Kidney (tissue), 14 donors: ENCODE measurements around the gene GRAMD1A. TPM values are rescaled to one million over a fixed set of nuclear protein-coding genes. Genes with fewer than 3 reads are reported as not detected.
"Not testable (repeated sequence)": the region's sequence is repeated elsewhere in the genome, so short reads cannot be mapped to it uniquely, and the experiment has no call there.

Experiments used
- DNase-seq, 5 donors: peaks; one replicate each; pipeline ENCODE4 v3.0.0-alpha.2; 2013 to 2020
- FAIRE-seq: peaks from 2 replicates; lab custom pipeline; 2012; peaks lifted over from hg19 to GRCh38; lab: Jason Lieb, UNC
- H3K27ac ChIP-seq, 2 donors: one replicate each; pipeline ENCODE4 v1.7.0; 2013; ENCODE audit warnings: low read depth in 2 of 2, low read length in 2 of 2, inconsistent platforms in 1 of 2
- H3K27me3 ChIP-seq: one replicate; pipeline ENCODE4 v1.7.1; 2013; ENCODE audit warnings: low read length, inconsistent platforms; ENCODE audit not compliant: control insufficient read depth, insufficient read depth
- H3K36me3 ChIP-seq, 3 donors: one replicate each; pipeline versions ENCODE4 v1.7.0 to v1.7.1; 2013; ENCODE audit warnings: low read length in 3 of 3, control low read depth in 1 of 3, inconsistent platforms in 1 of 3; ENCODE audit not compliant: insufficient read depth in 3 of 3, control insufficient read depth in 2 of 3
- H3K4me1 ChIP-seq, 3 donors: one replicate each; pipeline versions ENCODE4 v1.7.0 to v1.7.1; 2013; ENCODE audit warnings: low read length in 3 of 3, inconsistent platforms in 1 of 3, low read depth in 1 of 3; ENCODE audit not compliant: control insufficient read depth in 2 of 3, insufficient read depth in 2 of 3
- H3K4me3 ChIP-seq, 3 donors: one replicate each; pipeline versions ENCODE4 v1.7.0 to v1.8.1; 2013; ENCODE audit warnings: low read length in 3 of 3, control low read depth in 1 of 3, inconsistent platforms in 1 of 3
- H3K9ac ChIP-seq, 3 donors: one replicate each; pipeline versions ENCODE4 v1.7.0 to v1.7.1; 2013; ENCODE audit warnings: low read length in 3 of 3, control low read depth in 1 of 3, inconsistent platforms in 1 of 3
- H3K9me3 ChIP-seq, 3 donors: one replicate each; pipeline versions ENCODE4 v1.7.0 to v1.7.1; 2013; ENCODE audit warnings: low read length in 3 of 3, control low read depth in 1 of 3, inconsistent platforms in 1 of 3; ENCODE audit not compliant: control insufficient read depth in 2 of 3, insufficient read depth in 1 of 3
- intact Hi-C: fragments of 100-400 bp; cut with DNase I; formaldehyde crosslinking; loops from one replicate; pipeline ENCODE4 v1.11.1; 2022
- polyA plus RNA-seq: library from polyadenylated mRNA; stranded (reverse); fragments of 350-450 nt; fragmentation: Illumina TruSeq; extraction: RNeasy Lipid Tissue Mini Kit (QIAGEN cat#74804); gene quantifications from one replicate; pipeline ENCODE4 v1.2.3, GENCODE V29; 2014; ENCODE audit warnings: low read depth, low replicate concordance; ENCODE audit not compliant: insufficient read depth
- total RNA-seq: library from RNA; stranded (reverse); fragmentation: NEBNext Ultra II Directional; extraction: Animal tissue kit (Norgen Biotek cat#: 25700); gene quantifications from one replicate; pipeline ENCODE4 v1.2.1, GENCODE V29; 2021
- TF ChIP-seq, protein P1 (sequence below): IDR thresholded peaks from 3 replicates; pipeline ENCODE4 v1.5.1; 2012; ENCODE audit warnings: mild to moderate bottlenecking, moderate library complexity, borderline replicate concordance; ENCODE audit not compliant: insufficient read depth; ENCODE audit errors: extremely low read depth
- donor health status: control.
- donor health status: control.
- donor health status: control.
- donor health status: control.
- donor health status: control.
- donor health status: DM: yes; HTN: yes; CAD: no.
- donor health status: Normal renal cell carcinoma (clear cell type).

Gene GRAMD1A
- total and polyA plus RNA-seq, 2 donors from 2014 or later, result 29.8 to 87.3 TPM

DNA sequence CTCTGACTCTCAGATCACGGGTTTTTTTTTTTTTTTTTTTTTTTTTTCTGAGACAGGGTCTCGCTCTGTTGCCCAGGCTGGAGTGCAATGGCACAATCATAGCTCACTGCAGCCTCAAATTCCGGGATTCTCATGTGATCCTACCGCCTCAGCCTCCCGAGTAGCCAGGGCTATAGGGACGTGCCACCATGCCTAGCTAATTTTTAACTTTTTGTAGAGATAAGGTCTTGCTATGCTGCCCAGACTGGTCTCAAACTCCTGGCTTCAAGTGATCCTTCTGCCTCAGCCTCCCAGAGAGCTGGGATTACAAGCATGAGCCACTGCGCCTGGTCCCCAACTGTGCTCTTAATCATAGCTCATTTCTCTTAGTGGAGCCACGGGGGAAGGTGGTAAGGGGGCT is 4.6 kb upstream of the GRAMD1A start:
- peaks cover 2 to 23% (median 14%) of the 10 kb centered on the region in 3 donors for H3K4me1 ChIP-seq
- no peak overlapping the region for H3K9ac ChIP-seq
- intact Hi-C loops, result no loop called here
- H3K4me3 ChIP-seq, result no peak overlapping the region
- no peaks in the 10 kb centered on the region for H3K9me3 ChIP-seq
- FAIRE-seq, result no peak
- H3K27me3 ChIP-seq, result no peaks in the 10 kb centered on the region
- DNase-seq, result no peak
- TF ChIP-seq, protein P1, sequence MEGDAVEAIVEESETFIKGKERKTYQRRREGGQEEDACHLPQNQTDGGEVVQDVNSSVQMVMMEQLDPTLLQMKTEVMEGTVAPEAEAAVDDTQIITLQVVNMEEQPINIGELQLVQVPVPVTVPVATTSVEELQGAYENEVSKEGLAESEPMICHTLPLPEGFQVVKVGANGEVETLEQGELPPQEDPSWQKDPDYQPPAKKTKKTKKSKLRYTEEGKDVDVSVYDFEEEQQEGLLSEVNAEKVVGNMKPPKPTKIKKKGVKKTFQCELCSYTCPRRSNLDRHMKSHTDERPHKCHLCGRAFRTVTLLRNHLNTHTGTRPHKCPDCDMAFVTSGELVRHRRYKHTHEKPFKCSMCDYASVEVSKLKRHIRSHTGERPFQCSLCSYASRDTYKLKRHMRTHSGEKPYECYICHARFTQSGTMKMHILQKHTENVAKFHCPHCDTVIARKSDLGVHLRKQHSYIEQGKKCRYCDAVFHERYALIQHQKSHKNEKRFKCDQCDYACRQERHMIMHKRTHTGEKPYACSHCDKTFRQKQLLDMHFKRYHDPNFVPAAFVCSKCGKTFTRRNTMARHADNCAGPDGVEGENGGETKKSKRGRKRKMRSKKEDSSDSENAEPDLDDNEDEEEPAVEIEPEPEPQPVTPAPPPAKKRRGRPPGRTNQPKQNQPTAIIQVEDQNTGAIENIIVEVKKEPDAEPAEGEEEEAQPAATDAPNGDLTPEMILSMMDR, result no peak
- H3K27ac ChIP-seq, result no peak overlapping the region
- H3K36me3 ChIP-seq, result no peaks in the 10 kb centered on the region

DNA sequence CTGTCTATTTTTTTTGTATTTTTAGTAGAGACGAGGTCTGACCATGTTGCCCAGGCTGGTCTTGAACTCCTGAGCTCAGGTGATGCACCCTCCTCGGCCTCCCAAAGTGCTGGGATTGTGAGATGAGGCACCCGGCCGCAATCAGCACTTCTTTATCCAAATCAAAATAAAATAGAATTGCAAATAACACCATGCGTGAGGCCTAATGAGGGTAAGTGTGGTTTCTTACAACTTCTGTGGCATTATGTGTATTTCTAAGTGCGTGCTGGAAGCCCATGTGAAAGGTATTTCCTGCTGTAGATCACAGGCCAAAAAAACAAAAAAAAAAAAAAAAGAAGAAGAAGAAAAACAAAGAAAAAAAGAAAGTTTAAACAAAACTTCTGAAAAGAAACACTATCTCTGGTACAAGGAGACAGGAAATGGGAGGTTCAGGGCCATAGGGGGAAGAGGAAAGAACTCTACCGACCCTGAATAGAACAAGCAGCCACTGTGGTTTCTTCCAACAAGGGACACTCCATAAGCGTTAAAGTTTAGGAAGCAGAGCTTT is 3.0 kb upstream of the GRAMD1A start:
- Histone ChIP-seq H3K4me1 (peaks cover 2 to 30% (median 14%) of the 10 kb centered on the region in 3 donors), H3K27me3 (no peaks in the 10 kb centered on the region), H3K36me3 (no peaks in the 10 kb centered on the region), H3K4me3 (no peak overlapping the region), H3K9ac (no peak overlapping the region), H3K9me3 (no peaks in the 10 kb centered on the region), H3K27ac (peak overlapping the region; percentile 51 to 60)
- TF ChIP-seq, protein P1, result no peak
- intact Hi-C loops, result no loop called here
- DNase-seq (peak in 3 of 5 donors; percentile 23 to 67 (median 46)), FAIRE-seq (no peak)

DNA sequence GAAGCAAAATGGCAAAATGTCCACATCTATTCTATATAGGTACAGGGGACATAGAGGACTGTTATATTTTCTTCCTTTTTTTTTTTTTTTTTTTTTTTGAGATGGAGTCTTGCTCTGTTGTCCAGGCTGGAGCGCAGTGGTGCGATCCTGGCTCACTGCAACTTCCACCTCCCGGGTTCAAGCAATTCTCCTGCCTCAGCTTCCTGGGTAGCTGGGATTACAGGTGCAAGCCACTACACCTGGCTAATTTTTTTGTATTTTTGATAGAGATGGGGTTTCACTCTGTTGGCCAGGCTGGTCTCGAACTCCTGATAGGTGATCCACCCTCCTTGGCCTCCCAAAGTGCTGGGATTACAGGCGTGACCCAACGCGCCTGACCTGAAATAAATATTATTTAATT is 1.9 kb upstream of the GRAMD1A start:
- H3K27me3 ChIP-seq, H3K36me3 ChIP-seq, FAIRE-seq, H3K27ac ChIP-seq, H3K4me3 ChIP-seq, H3K9ac ChIP-seq, intact Hi-C loops, H3K9me3 ChIP-seq: not testable (repeated sequence)
- DNase-seq, result peak in 1 of 5 donors; percentile 7
- H3K4me1 ChIP-seq, result peaks cover 2 to 36% (median 14%) of the 10 kb centered on the region in 3 donors

DNA sequence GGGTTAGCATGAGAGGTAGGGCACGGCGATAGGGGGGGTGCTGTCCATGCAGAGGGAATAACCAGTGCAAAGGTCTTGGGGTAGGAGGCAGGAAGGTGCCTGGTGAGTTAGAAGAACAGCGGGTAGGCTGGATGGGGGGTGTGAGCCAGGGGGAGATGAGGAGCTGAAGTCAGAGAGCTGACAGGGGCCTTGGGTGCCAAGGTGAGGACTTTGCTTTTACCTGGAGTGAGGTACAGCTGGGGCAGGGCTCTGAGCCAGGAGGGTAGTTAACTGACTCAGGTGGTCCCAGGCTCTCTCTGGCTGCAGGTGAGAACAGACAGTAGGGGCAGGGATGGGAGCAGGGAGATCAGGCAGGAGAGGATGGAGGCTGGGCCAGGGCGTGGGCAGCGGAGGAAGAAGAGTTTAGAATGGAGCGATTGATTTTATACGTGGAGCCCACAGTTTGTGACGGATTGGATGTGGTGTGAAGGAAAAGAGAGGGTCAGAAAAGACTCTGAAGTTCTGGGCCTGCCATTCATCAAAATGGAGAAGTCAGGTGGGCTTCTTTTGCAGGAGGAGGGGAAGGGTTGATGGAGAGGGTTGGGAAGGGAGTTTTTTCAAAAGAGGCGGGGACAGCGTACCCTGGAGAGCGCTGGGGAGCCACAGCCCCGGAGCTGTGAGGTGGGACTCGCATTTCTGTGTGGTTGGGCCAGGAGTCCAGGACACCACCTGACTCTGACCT is 1.2 kb upstream of the GRAMD1A start:
- Histone ChIP-seq H3K9me3 (no peaks in the 10 kb centered on the region), H3K4me1 (peaks cover 4 to 40% (median 14%) of the 10 kb centered on the region in 3 donors), H3K36me3 (peaks cover 0 to 2% (median 0%) of the 10 kb centered on the region in 3 donors), H3K27ac (peak overlapping the region; percentile 98 to 99), H3K4me3 (peak overlapping the region; percentile 33 to 87 (median 65)), H3K9ac (peak overlapping the region in 2 of 3 donors; percentile 43 to 99), H3K27me3 (no peaks in the 10 kb centered on the region)
- peak in 2 of 5 donors; percentile 67 to 89 for DNase-seq
- FAIRE-seq, result no peak
- TF ChIP-seq, protein P1, result no peak
- intact Hi-C loops, result no loop called here
